ENCODE measurements around the gene CPSF7.
"Not testable (repeated sequence)": the region's sequence is repeated elsewhere in the genome, so short reads cannot be mapped to it uniquely, and the experiment has no call there.

Gene CPSF7

DNA sequence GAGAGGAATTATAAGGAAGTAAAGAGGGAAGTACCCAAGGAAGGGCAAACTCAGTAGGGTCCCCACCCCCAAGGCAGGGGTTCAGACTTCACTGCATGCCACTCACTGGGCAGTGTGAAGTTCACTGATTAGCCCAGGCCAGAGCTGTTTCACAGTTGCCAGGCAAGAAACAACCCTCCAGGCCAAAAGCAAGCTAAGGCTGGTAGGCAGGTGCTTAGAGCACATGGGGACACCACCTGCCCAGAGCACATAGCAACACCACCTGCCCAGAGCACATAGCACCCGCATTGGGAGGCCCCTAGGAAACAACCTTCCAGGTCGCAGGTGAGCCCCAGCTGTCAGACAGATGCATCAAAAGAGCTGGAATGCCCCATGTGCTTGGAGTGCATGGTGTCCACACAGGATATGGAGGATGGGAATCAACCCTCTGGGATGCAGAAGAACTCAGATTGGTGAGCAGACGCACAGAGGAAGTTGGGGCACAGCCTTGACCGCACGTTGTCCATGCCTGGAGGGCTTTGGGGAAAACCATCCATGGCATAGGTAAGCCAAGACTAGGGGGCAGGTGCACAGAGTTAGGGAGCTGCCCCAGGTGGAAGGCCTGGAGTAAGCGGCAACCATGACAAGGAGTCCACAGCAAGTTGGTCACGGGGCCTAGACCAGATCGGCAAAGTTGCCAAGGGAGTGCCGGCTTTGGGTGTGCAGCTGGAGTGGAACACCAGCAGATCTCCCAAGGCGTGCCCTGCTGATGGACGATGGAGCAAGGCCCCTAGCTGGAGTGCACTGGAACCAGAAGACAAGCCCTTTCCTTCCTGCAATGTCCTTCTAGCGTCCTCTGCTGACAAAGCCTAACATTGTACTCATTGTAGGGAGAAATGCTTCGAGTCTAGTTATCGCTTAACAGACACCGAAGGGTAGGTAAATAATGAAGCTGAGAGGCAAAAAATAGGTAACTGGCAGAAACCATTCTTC lies 45.2 kb downstream of the CPSF7 start:
- no peak for DNase-seq (ENCODE audit: low read depth in 3 of 3)

DNA sequence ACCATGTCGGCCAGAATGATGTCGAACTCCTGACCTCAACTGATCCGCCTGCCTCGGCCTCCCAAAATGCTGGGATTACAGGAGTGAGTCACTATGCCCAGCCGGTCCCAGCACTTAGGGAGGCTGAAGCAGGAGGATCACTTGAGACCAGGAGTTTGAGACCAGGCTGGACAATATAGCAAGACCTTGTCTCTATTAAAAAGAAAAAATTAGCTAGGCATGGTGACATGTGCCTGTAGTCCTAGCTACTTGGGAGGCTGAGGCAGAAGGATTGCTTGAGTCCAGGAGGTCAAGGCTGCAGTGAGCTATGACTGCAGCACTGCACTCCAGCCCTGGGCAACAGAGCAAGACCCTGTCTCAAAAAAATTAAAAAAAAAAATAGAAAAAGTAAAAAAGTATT lies 45.9 kb downstream of the CPSF7 start:
- DNase-seq (ENCODE audit: low read depth in 3 of 3) = not testable (repeated sequence)

- no peak for DNase-seq (ENCODE audit: low read depth in 3 of 3)
Measured at GRCh38 chr11:61380884-61381283, 48.9 kb downstream of the CPSF7 start.

- DNase-seq (ENCODE audit: low read depth in 3 of 3) = no peak
Measured at GRCh38 chr11:61378713-61379313, 51.0 kb downstream of the CPSF7 start.

DNA sequence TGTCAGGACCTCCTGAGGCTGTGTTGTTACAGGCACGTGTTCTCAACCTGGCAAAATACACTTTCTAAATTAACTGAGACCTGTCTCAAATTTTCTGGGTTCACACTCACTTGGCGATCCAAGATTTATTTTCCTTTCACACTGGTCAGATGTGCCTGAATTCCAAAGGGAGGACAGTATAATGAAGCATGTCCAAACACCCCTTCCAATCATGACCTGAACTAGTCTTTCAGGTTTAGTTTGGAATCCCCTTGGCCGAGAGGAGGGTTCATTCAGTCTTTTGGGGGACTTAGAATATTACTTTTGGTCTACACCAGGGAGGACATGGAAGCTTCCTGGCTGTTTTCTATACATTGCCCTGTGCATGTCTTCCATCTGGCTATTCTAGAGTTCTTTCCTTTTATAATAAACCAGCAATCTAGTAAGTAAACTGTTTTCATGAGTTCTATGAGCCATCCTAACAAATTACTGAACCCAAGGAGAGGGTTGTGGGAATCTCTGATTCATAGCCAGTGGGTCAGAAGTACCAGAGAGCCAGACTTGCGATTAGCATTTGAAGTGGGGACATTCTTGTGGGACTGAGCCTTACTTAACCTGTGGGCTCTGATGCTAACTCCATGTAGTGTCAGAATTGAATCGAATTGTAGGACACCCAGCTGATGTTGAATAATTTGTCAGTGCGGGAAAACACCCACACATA lies 52.2 kb downstream of the CPSF7 start:
- no peak for DNase-seq (ENCODE audit: low read depth in 3 of 3)

GRCh38 chr11:61375761-61376108 lies 54.0 kb downstream of the CPSF7 start:
- DNase-seq (ENCODE audit: low read depth in 3 of 3) = no peak

DNA sequence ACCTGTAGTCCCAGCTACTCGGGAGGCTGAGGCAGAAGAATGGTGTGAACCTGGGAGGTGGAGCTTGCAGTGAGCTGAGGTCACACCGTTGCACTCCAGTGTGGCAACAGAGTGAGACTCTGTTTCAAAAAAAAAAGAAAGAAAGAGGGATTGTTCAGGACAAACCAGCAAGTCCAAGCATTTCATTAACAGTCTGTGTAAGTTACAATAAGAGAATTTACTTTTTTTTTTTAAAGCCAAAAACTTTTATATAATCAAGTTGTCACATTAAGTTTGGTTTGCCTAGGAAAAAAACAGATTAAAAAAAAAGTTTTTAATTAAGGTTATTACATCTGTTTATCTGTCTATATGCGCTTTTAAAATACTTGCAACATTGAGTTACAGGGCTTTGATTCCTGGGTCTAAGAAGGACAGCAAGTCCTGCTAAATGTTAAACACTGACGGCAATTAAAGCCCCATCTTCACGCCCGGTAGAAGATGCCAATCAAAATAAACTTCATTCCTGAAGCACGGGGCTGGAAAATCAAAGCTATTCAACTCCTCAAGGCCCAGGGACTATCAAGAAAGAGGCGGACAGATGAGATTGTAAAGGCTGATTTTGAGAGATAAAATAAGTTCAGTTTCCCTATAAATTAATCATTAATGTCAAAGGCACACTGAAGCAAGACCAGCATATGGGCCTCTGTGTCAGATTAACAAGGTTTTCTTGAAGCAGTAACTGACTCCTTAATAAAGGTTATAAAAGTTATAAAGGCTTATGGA lies 56.9 kb downstream of the CPSF7 start:
- no peak for DNase-seq (ENCODE audit: low read depth in 3 of 3)

GRCh38 chr11:61370349-61371005 lies 59.3 kb downstream of the CPSF7 start:
- DNase-seq (ENCODE audit: low read depth in 3 of 3) = no peak

DNA sequence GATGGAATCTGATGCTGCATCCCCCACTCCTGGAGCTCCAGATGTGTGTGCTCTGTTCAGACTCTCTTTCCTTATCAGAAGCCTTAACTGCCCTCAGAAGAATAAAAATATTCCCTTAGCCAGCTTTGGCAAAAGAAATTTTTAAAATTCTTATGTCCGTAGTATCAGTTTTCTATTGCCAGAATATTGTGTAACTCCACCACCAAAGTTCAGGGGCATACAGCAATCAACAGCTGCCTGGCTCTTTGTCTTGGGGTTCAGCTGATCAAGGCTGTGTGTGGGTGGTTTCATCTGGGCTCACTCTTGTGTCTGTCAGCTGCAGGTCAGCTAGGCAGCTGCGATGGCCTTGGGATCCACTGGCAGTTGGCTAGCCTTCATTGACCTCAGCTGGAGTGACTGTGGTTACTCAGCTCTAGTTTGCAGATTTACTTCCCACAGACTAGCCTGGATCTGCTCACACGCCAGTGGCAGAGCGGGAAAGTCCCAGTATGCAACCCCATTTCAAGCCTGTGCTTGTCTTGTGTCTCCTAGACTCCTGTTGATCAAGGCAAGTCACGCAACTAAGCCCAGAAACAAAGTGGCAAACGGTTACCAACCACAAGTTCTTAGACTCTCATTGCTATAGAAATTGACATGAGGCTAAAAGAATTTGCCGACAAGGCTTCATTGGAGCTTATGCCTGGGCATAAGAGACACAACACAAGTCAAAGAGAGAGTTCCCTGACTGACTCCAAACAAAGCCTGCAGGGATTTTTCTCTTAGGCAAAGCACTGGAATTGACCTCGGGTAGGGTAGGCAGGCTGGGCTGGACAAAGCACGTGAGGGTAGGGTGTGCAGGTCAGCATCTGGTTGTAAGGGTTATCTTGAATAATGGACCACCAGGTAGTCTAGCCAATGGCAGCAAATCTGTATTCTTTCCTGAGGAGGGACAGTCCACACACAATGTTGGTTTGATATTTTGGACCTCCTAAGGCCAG lies 60.1 kb downstream of the CPSF7 start:
- no peak for DNase-seq (ENCODE audit: low read depth in 3 of 3)

DNA sequence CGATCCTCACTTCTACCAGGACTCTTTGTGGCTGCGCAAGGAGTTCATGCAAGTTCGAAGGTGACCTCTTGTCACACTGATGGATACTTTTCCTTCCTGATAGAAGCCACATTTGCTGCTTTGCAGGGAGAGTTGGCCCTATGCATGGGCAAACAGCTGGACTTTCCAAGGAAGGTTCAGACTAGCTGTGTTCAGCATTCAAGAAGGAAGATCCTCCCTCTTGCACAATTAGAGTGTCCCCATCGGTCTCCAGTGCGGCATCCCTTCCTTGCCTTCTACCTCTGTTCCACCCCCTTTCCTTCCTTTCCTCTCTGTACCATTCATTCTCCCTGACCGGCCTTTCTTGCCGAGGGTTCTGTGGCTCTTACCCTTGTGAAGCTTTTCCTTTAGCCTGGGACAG lies 61.1 kb downstream of the CPSF7 start:
- no peak for DNase-seq (ENCODE audit: low read depth in 3 of 3)

DNA sequence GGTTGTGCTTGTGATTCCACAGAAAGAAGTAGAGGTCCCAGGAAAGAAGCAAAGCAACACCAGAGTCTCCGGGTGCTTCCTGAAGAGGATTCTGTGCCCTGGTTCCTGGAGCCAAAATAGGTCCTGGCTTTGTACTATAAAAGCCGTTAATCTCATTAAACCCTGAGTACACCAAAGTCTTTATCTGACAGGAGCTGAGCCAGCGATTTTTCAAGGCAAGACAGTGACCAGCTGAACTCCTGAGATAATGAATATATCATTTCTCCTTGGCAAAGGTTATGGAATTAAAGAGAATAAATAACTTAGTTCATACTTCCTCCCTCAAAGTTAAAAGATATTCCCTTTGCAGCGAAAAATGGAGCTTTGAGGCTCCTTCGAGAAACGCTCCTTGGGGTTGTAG lies 62.4 kb downstream of the CPSF7 start:
- DNase-seq (ENCODE audit: low read depth in 3 of 3) = no peak

DNA sequence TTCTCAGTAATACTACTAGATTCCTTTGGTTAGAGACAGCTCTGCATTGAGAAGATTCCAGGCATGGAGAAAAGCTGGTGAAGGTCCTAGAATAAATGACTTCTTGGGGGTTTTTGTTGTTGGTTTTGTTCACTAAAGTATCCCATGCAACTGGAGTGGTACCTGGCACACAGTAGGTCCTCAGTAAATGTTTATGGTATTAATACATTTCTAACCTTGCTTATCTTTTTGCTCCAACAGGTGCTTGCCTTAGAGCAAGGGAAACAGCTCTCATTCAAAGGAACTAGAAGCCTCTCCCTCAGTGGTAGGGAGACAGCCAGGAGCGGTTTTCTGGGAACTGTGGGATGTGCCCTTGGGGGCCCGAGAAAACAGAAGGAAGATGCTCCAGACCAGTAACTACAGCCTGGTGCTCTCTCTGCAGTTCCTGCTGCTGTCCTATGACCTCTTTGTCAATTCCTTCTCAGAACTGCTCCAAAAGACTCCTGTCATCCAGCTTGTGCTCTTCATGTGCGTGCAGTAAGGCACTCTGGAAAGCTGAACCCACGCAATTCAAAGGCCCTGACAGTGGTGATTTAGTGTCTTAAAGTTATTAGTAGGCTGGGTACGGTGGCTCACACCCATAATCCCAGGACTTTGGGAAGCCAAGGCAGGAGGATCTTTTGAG lies 65.6 kb downstream of the CPSF7 start:
- no peak for DNase-seq (ENCODE audit: low read depth in 3 of 3)

- peak; percentile 3 to 16 (median 14) for DNase-seq (ENCODE audit: low read depth in 3 of 3)
Measured at GRCh38 chr11:61362542-61362875, 67.3 kb downstream of the CPSF7 start.

DNA sequence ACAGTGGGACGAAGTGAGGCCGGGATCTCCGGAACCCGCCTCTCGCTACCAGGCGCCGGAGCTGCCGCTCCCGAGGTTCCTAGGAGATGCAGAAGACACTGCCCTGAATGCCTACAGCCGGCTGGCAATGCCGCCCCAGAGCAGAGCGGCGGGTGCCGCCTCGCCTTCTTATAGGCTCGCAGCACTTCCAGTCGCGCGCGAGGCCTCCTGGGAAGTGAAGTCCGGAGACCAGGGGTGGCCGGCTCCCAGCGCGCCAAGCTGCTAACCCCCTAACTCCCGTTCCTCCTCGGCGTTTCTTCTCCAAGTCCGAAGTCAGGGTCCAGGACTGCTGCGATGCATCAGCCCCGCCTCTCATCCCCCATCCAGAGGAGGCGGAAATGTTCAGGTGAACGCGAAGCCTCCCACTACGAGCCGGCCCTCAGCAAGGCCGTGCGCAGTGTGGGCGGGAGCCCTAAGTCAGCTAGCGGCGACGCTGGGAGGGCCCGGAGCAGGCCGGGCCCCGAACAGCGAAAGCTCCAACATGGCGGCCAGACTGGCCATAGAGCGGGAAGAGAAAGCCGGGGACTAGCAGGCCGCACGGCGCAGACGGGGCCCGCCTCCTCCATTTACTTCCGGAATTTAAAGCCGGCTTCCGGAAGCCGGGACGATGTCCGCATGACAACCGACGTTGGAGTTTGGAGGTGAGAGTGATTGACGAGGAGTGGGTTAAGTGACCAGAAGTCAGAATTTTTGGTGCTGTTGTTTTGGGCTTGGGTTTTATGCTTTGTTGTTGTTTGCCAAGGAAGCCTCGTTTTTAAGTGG lies 67.8 kb downstream of the CPSF7 start, which contains the start of the genes CYB561A3 and TMEM138:
Gene CYB561A3, minus strand, starts transcription at position 142 of the 801 bp plus-strand sequence. CDS start 5,169 bp downstream, outside the sequence.
Gene TMEM138, plus strand, starts transcription at position 634 of the 801 bp plus-strand sequence. CDS start 2,017 bp downstream, outside the sequence.
- peak; percentile 85 to 93 (median 86) for DNase-seq (ENCODE audit: low read depth in 3 of 3)

GRCh38 chr11:61361237-61361740 lies 68.5 kb downstream of the CPSF7 start:
- no peak for DNase-seq (ENCODE audit: low read depth in 3 of 3)

DNA sequence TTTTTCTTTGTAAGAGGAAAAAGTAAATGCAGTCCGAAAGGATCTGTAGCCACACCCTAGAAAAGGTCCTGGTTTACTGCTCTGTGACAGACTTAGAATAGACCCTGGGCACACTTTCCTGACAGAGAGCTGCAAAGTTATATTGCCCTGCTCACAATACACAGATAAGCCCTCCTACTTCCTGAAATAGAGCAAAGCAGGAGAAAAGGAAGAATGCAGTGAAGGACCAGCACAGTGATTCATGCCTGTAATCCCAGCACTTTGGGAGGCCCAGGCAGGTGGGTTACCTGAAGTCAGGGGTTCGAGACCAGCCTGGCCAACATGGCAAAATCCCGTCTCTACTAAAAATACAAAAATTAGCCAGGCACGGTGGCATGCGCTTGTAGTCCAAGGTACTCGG lies 70.3 kb downstream of the CPSF7 start:
- no peak for DNase-seq (ENCODE audit: low read depth in 3 of 3)

GRCh38 chr11:61358566-61358965 lies 71.2 kb downstream of the CPSF7 start:
- DNase-seq (ENCODE audit: low read depth in 3 of 3) = no peak

DNA sequence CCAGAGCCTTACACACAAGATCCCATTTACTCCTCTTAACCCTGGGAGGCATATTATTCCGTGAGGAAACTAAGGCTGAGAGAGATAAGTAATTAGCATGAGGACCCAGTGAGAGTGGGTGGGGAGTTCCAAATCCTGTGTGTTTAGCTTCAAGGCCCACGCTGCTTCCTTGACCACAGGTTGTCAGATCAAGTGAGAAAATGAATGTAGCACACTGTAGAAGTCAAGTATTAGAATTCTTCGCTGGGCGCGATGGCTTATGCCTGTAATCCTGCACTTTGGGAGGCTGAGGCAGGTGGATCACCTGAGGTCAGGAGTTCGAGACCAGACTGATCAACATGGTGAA lies 71.9 kb downstream of the CPSF7 start:
- DNase-seq (ENCODE audit: low read depth in 3 of 3) = no peak

Measured in stimulated activated CD4-positive, alpha-beta T cell treated with anti-CD3 and anti-CD28 coated beads, TNF-alpha, amount 100 ng/mL, for 24 hours (primary cell).